HepG2 (cell line): ENCODE results near the gene ZDHHC7. TPM values are rescaled to one million over a fixed set of nuclear protein-coding genes. Genes with fewer than 3 reads are reported as not detected.
A peak's percentile ranks its signal among the peaks of the same experiment; 100 is the strongest.

Source experiments
- NPAS2 ChIP-seq: sonication (generic); formaldehyde crosslinking; IDR thresholded peaks from 2 replicates; pipeline ENCODE4 v1.8.0; 2022; ENCODE audit warnings: mild to moderate bottlenecking, missing genetic modification reagents, borderline replicate concordance
- RAD51 ChIP-seq: fragments of 450-650 bp; IDR thresholded peaks from 2 replicates; pipeline ENCODE4 v1.6.1; 2016; ENCODE audit warnings: borderline replicate concordance
- RFXAP ChIP-seq: sonication (generic); formaldehyde crosslinking; IDR thresholded peaks from 2 replicates; pipeline ENCODE4 v1.4.0; 2020; ENCODE audit warnings: missing genetic modification reagents, borderline replicate concordance
- SCMH1 ChIP-seq: sonication (generic); formaldehyde crosslinking; IDR thresholded peaks from 2 replicates; pipeline ENCODE4 v1.9.0; 2021; ENCODE audit warnings: missing genetic modification reagents, mild to moderate bottlenecking, borderline replicate concordance
- TGIF2 ChIP-seq: IDR thresholded peaks from 2 replicates; pipeline ENCODE4 v1.6.1; 2016; ENCODE audit warnings: control low read depth, missing compliant biosample characterization
- ZNF235 ChIP-seq: sonication (generic); formaldehyde crosslinking; IDR thresholded peaks from 2 replicates; pipeline ENCODE4 v1.8.1; 2023; ENCODE audit warnings: mild to moderate bottlenecking, missing genetic modification reagents, borderline replicate concordance
- ZNF292 ChIP-seq: sonication (generic); formaldehyde crosslinking; IDR thresholded peaks from 2 replicates; pipeline ENCODE4 v1.8.1; 2022; ENCODE audit warnings: mild to moderate bottlenecking, low read depth, missing genetic modification reagents, borderline replicate concordance
- ZNF720 ChIP-seq: sonication (generic); formaldehyde crosslinking; IDR thresholded peaks from 2 replicates; pipeline ENCODE4 v1.4.0; 2020; ENCODE audit warnings: missing genetic modification reagents
- polyA plus RNA-seq, 8 experiments: library from polyadenylated mRNA; depleted of rRNA in 3 of 8; stranded (reverse) in 7 of 8; unstranded in 1 of 8; fragments of >200 nt; fragmentation: Illumina TruSeq in 4 of 8; extraction: Trizol in 4 of 8; gene quantifications; 2 replicates each; pipeline versions ENCODE4 v1.2.1 to v1.2.3, GENCODE V29; 2011 to 2016; ENCODE audit warnings: low read depth in 4 of 8, missing spikeins in 1 of 8, mixed read lengths in 1 of 8; ENCODE audit not compliant: insufficient read depth in 1 of 8
- total RNA-seq, 5 experiments: library from RNA; depleted of rRNA; stranded (reverse); fragments of >200 nt; fragmentation: Illumina TruSeq; extraction: Trizol; gene quantifications; 2 replicates each; pipeline ENCODE4 v1.2.3, GENCODE V29; 2016; ENCODE audit warnings: low read depth in 1 of 5
- TF ChIP-seq, protein P1 (sequence below): sonication (generic); formaldehyde crosslinking; IDR thresholded peaks from 2 replicates; pipeline ENCODE4 v1.4.0; 2020; ENCODE audit warnings: missing genetic modification reagents, borderline replicate concordance
- TF ChIP-seq, protein P2 (sequence below): sonication (generic); formaldehyde crosslinking; IDR thresholded peaks from 2 replicates; pipeline ENCODE4 v1.5.0; 2020; ENCODE audit warnings: mild to moderate bottlenecking, missing genetic modification reagents, borderline replicate concordance
- TF ChIP-seq, protein P3 (sequence below), 2 experiments: sonication (generic) in 1 of 2; formaldehyde crosslinking in 1 of 2; IDR thresholded peaks; 2 replicates each; pipeline versions ENCODE4 v1.4.0 to v1.6.1; 2016 to 2020; ENCODE audit warnings: borderline replicate concordance in 1 of 2, low read depth in 1 of 2, mild to moderate bottlenecking in 1 of 2, missing genetic modification reagents in 1 of 2

ZDHHC7 gene
- total and polyA plus RNA-seq, 2 of the 13 experiments (the other 11 are each of a cell fraction or from before 2014, with no cell fraction given) = 46.8 to 67.6 TPM

DNA sequence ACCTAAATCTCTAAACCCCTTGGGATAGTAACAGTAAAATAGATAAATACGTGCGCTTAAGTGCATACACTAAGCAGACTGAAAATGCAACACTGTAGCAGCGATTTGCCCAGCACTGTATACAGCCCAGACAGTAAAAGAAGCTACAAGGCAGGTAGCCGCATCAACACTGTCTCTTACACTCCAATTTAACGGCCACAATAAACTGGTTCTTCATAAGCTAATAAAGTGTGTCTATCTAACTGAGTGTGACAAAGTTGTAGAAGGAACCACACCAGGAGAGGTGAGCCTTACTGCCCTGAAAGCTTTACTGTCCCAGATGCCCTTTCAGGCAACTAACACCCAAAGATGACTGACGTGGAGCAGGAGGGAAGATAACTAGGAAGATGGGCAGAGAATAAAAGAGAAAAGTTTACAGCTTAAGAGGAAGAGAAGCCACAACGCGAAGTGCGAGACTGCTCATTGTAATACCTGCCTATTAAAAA lies 847 bp downstream of the ZDHHC7 start (continued):
- TF ChIP-seq, protein P1, sequence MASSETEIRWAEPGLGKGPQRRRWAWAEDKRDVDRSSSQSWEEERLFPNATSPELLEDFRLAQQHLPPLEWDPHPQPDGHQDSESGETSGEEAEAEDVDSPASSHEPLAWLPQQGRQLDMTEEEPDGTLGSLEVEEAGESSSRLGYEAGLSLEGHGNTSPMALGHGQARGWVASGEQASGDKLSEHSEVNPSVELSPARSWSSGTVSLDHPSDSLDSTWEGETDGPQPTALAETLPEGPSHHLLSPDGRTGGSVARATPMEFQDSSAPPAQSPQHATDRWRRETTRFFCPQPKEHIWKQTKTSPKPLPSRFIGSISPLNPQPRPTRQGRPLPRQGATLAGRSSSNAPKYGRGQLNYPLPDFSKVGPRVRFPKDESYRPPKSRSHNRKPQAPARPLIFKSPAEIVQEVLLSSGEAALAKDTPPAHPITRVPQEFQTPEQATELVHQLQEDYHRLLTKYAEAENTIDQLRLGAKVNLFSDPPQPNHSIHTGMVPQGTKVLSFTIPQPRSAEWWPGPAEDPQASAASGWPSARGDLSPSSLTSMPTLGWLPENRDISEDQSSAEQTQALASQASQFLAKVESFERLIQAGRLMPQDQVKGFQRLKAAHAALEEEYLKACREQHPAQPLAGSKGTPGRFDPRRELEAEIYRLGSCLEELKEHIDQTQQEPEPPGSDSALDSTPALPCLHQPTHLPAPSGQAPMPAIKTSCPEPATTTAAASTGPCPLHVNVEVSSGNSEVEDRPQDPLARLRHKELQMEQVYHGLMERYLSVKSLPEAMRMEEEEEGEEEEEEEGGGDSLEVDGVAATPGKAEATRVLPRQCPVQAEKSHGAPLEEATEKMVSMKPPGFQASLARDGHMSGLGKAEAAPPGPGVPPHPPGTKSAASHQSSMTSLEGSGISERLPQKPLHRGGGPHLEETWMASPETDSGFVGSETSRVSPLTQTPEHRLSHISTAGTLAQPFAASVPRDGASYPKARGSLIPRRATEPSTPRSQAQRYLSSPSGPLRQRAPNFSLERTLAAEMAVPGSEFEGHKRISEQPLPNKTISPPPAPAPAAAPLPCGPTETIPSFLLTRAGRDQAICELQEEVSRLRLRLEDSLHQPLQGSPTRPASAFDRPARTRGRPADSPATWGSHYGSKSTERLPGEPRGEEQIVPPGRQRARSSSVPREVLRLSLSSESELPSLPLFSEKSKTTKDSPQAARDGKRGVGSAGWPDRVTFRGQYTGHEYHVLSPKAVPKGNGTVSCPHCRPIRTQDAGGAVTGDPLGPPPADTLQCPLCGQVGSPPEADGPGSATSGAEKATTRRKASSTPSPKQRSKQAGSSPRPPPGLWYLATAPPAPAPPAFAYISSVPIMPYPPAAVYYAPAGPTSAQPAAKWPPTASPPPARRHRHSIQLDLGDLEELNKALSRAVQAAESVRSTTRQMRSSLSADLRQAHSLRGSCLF (CRISPR knock-in tag) = no peak
- TF ChIP-seq RAD51 = no peak
- peak; percentile 44; the same call in 1 of the 2 replicates for TF ChIP-seq TGIF2
- TF ChIP-seq RFXAP (CRISPR knock-in tag) = no peak
- TF ChIP-seq, protein P2, sequence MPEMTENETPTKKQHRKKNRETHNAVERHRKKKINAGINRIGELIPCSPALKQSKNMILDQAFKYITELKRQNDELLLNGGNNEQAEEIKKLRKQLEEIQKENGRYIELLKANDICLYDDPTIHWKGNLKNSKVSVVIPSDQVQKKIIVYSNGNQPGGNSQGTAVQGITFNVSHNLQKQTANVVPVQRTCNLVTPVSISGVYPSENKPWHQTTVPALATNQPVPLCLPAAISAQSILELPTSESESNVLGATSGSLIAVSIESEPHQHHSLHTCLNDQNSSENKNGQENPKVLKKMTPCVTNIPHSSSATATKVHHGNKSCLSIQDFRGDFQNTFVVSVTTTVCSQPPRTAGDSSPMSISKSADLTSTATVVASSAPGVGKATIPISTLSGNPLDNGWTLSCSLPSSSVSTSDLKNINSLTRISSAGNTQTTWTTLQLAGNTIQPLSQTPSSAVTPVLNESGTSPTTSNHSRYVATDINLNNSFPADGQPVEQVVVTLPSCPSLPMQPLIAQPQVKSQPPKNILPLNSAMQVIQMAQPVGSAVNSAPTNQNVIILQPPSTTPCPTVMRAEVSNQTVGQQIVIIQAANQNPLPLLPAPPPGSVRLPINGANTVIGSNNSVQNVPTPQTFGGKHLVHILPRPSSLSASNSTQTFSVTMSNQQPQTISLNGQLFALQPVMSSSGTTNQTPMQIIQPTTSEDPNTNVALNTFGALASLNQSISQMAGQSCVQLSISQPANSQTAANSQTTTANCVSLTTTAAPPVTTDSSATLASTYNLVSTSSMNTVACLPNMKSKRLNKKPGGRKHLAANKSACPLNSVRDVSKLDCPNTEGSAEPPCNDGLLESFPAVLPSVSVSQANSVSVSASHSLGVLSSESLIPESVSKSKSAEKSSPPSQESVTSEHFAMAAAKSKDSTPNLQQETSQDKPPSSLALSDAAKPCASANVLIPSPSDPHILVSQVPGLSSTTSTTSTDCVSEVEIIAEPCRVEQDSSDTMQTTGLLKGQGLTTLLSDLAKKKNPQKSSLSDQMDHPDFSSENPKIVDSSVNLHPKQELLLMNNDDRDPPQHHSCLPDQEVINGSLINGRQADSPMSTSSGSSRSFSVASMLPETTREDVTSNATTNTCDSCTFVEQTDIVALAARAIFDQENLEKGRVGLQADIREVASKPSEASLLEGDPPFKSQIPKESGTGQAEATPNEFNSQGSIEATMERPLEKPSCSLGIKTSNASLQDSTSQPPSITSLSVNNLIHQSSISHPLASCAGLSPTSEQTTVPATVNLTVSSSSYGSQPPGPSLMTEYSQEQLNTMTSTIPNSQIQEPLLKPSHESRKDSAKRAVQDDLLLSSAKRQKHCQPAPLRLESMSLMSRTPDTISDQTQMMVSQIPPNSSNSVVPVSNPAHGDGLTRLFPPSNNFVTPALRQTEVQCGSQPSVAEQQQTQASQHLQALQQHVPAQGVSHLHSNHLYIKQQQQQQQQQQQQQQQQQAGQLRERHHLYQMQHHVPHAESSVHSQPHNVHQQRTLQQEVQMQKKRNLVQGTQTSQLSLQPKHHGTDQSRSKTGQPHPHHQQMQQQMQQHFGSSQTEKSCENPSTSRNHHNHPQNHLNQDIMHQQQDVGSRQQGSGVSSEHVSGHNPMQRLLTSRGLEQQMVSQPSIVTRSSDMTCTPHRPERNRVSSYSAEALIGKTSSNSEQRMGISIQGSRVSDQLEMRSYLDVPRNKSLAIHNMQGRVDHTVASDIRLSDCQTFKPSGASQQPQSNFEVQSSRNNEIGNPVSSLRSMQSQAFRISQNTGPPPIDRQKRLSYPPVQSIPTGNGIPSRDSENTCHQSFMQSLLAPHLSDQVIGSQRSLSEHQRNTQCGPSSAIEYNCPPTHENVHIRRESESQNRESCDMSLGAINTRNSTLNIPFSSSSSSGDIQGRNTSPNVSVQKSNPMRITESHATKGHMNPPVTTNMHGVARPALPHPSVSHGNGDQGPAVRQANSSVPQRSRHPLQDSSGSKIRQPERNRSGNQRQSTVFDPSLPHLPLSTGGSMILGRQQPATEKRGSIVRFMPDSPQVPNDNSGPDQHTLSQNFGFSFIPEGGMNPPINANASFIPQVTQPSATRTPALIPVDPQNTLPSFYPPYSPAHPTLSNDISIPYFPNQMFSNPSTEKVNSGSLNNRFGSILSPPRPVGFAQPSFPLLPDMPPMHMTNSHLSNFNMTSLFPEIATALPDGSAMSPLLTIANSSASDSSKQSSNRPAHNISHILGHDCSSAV (CRISPR knock-in tag) = no peak
- no peak for TF ChIP-seq ZNF235 (CRISPR knock-in tag)
- TF ChIP-seq SCMH1 (CRISPR knock-in tag) = no peak
- TF ChIP-seq ZNF292 = no peak
- TF ChIP-seq NPAS2 (CRISPR knock-in tag) = no peak
- TF ChIP-seq, protein P3, sequence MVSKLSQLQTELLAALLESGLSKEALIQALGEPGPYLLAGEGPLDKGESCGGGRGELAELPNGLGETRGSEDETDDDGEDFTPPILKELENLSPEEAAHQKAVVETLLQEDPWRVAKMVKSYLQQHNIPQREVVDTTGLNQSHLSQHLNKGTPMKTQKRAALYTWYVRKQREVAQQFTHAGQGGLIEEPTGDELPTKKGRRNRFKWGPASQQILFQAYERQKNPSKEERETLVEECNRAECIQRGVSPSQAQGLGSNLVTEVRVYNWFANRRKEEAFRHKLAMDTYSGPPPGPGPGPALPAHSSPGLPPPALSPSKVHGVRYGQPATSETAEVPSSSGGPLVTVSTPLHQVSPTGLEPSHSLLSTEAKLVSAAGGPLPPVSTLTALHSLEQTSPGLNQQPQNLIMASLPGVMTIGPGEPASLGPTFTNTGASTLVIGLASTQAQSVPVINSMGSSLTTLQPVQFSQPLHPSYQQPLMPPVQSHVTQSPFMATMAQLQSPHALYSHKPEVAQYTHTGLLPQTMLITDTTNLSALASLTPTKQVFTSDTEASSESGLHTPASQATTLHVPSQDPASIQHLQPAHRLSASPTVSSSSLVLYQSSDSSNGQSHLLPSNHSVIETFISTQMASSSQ (IDR thresholded peaks at IDR 0.05; ENCODE audit: low read depth) = no peak
- TF ChIP-seq, protein P3 (CRISPR knock-in tag; IDR thresholded peaks at IDR 0.05; ENCODE audit: borderline replicate concordance) = no peak; the same call in 1 of the 2 replicates
- no peak for TF ChIP-seq ZNF720 (CRISPR knock-in tag)
